AG04450 (cell line): ENCODE measurements around the gene UCN2. TPM values are rescaled to one million over a fixed set of nuclear protein-coding genes. Genes with fewer than 3 reads are reported as not detected.

Experiments
- CTCF ChIA-PET: fragments of 300-600, 350-600 bp; formaldehyde crosslinking; extraction: SDS; loops from one replicate; lab custom pipeline; 2022; ENCODE audit warnings: antibody characterized with exemption, inconsistent platforms; lab: Charles Lee
- POLR2A ChIA-PET: fragments of 350-600 bp; formaldehyde crosslinking; extraction: SDS; loops from one replicate; lab custom pipeline; 2021; ENCODE audit warnings: antibody characterized with exemption, inconsistent platforms; lab: Yijun Ruan, JAX
- DNase-seq: peaks from one replicate; pipeline ENCODE4 v3.0.0-alpha.2; 2011; ENCODE audit warnings: low read depth, low spot score
- H3K27ac ChIP-seq: one replicate; pipeline ENCODE4 v1.5.1; 2012; ENCODE audit warnings: low read depth, low read length, control low read depth
- H3K27me3 ChIP-seq: one replicate; pipeline ENCODE4 v1.6.0; 2012; ENCODE audit warnings: low read length; ENCODE audit not compliant: control insufficient read depth, insufficient read depth
- H3K4me3 ChIP-seq: 2 replicates; pipeline ENCODE4 v1.5.1; 2011; ENCODE audit warnings: mild to moderate bottlenecking, low read depth, low read length, control low read depth
- H3K9me3 ChIP-seq: 2 replicates; pipeline ENCODE4 v1.5.1; 2012; ENCODE audit warnings: low read length; ENCODE audit not compliant: control insufficient read depth, insufficient read depth
- polyA plus RNA-seq: library from polyadenylated mRNA; depleted of rRNA; stranded (reverse); fragments of >200 nt; gene quantifications from 2 replicates; pipeline ENCODE4 v1.2.3, GENCODE V29; 2011
- TF ChIP-seq, protein P1 (sequence below): IDR thresholded peaks from 2 replicates; pipeline ENCODE4 v1.5.1; 2011; ENCODE audit warnings: low read depth, low read length, control low read depth, inconsistent platforms

UCN2 gene
- polyA plus RNA-seq, 1 experiment, result 1.2 TPM

- POLR2A ChIA-PET, result interaction anchor here (1.6 kb wide), 1 partner anchor 23 kb away, joined by 5 read pairs; no protein-coding TSS in a partner anchor
- no peaks in the 10 kb centered on the region for H3K9me3 ChIP-seq
- no peak overlapping the region for H3K27ac ChIP-seq
- CTCF ChIA-PET, result no interaction called here
- no peaks in the 10 kb centered on the region for H3K27me3 ChIP-seq
- no peak overlapping the region for H3K4me3 ChIP-seq
- TF ChIP-seq, protein P1, sequence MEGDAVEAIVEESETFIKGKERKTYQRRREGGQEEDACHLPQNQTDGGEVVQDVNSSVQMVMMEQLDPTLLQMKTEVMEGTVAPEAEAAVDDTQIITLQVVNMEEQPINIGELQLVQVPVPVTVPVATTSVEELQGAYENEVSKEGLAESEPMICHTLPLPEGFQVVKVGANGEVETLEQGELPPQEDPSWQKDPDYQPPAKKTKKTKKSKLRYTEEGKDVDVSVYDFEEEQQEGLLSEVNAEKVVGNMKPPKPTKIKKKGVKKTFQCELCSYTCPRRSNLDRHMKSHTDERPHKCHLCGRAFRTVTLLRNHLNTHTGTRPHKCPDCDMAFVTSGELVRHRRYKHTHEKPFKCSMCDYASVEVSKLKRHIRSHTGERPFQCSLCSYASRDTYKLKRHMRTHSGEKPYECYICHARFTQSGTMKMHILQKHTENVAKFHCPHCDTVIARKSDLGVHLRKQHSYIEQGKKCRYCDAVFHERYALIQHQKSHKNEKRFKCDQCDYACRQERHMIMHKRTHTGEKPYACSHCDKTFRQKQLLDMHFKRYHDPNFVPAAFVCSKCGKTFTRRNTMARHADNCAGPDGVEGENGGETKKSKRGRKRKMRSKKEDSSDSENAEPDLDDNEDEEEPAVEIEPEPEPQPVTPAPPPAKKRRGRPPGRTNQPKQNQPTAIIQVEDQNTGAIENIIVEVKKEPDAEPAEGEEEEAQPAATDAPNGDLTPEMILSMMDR, result no peak
- no peak for DNase-seq
Measured at GRCh38 chr3:48565186-48565585, 1.6 kb upstream of the UCN2 start.

GRCh38 chr3:48564667-48565066 lies 1.1 kb upstream of the UCN2 start:
- no peak for DNase-seq
- Histone ChIP-seq H3K27me3 (no peaks in the 10 kb centered on the region), H3K4me3 (no peak overlapping the region), H3K27ac (peak overlapping the region; percentile 77), H3K9me3 (no peaks in the 10 kb centered on the region)
- ChIA-PET POLR2A (interaction anchor here (1.2 kb wide), 1 partner anchor 8 kb away, joined by 4 read pairs; no protein-coding TSS in a partner anchor), CTCF (interaction anchor here (0.8 to 1.0 kb wide), 2 partner anchors 16 to 122 kb away, joined by 3 read pairs; no protein-coding TSS in a partner anchor)
- TF ChIP-seq, protein P1, result no peak

GRCh38 chr3:48564022-48564421 lies 441 bp upstream of the UCN2 start:
- POLR2A ChIA-PET, result interaction anchor here (0.6 to 1.2 kb wide), 3 partner anchors 9 to 920 kb away, joined by 4 read pairs; no protein-coding TSS in a partner anchor
- no peak overlapping the region for H3K4me3 ChIP-seq
- peak overlapping the region; percentile 77 for H3K27ac ChIP-seq
- no peak for DNase-seq
- H3K27me3 ChIP-seq, result no peaks in the 10 kb centered on the region
- no peaks in the 10 kb centered on the region for H3K9me3 ChIP-seq
- CTCF ChIA-PET, result interaction anchor here (0.5 to 1.0 kb wide), 5 partner anchors 10 to 128 kb away, joined by 3 to 9 read pairs (median 4); no protein-coding TSS in a partner anchor
- TF ChIP-seq, protein P1, result no peak

DNA sequence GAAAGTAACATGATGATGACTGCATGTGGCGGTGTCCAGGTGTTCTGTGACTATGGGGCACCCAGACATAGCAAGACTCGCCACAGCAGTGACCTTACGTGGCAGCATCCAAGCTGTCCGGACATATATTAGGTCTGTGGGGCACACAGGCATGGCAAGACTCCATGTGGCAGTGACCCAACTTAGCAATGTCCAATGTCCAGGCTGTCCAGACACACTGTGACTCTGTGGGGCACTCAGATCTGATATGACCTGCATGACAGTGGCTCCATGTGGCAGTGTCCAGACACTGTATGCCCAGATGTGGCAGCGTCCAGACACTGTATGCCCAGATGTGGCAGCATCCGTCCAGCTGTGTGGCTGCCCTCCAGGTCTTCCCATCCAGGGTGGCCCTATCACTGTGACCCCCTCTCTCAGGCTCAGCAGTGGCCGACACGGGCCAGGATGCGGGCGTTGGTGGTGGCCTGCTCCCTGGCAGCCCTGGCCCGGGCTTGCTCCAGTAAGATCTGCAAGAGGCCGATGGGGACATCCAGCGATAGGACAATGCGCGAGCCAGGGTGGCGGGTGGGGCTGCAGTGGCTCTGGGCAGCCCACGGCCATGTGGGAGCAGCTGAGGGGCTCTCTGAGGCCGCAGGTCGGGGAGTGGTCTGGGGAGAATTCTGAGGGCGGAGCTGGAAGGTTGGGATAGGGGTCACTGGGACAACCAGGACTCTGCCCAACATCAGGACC lies 1.1 kb downstream of the UCN2 start:
- ChIA-PET CTCF (no interaction called here), POLR2A (interaction anchor here (1.1 kb wide), 1 partner anchor 11 kb away, joined by 3 read pairs; no protein-coding TSS in a partner anchor)
- TF ChIP-seq, protein P1, result no peak
- DNase-seq, result no peak
- no peak overlapping the region for H3K27ac ChIP-seq
- no peak overlapping the region for H3K4me3 ChIP-seq
- H3K27me3 ChIP-seq, result no peaks in the 10 kb centered on the region
- no peaks in the 10 kb centered on the region for H3K9me3 ChIP-seq
